Measurements from ENCODE around the gene SORCS2.

Gene SORCS2

DNA sequence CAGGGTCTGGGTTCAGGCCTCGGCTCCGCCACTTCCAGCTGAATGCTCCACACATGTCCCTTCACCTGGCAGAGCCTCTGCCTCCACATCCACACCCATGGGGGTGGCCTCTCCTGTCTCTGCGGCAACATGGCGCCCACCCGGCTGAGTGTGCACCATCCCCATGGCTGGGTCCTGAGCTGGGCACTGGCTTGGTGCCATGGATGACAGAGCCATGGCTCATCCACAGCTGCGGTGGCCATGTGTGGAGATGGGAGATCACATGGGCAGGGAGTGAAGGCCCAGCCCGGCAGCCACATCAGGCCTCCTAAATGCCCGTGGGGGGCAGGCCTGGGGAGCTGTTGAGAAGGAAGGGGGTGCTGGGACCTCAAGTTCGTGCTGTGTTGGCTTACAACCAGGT, 533.6 kb downstream of the SORCS2 start:
- Histone ChIP-seq H3K27me3 (ENCODE audit: low read depth, low read length) (no peaks in the 10 kb centered on the region), H3K4me1 (ENCODE audit: low read length) (no peaks in the 10 kb centered on the region), H3K4me2 (ENCODE audit: low read length) (no peak overlapping the region), H3K27ac (ENCODE audit: low read length) (no peak overlapping the region), H2AFZ (ENCODE audit: low read depth, low read length) (no peak overlapping the region), H3K36me3 (replicated peaks; ENCODE audit: low read depth, low read length) (no peaks in the 10 kb centered on the region), H3K79me2 (ENCODE audit: low read length) (no peaks in the 10 kb centered on the region), H3K9ac (ENCODE audit: low read length) (no peak overlapping the region), H3K4me3 (ENCODE audit: low read length) (no peak overlapping the region), H3K9me3 (ENCODE audit: insufficient read depth, low read length) (no peaks in the 10 kb centered on the region), H4K20me1 (ENCODE audit: insufficient read depth, low read length) (no peaks in the 10 kb centered on the region)
- TF ChIP-seq EZH2phosphoT487 (IDR thresholded peaks at IDR 0.05; ENCODE audit: low read depth): no peak
- TF ChIP-seq, protein P1, sequence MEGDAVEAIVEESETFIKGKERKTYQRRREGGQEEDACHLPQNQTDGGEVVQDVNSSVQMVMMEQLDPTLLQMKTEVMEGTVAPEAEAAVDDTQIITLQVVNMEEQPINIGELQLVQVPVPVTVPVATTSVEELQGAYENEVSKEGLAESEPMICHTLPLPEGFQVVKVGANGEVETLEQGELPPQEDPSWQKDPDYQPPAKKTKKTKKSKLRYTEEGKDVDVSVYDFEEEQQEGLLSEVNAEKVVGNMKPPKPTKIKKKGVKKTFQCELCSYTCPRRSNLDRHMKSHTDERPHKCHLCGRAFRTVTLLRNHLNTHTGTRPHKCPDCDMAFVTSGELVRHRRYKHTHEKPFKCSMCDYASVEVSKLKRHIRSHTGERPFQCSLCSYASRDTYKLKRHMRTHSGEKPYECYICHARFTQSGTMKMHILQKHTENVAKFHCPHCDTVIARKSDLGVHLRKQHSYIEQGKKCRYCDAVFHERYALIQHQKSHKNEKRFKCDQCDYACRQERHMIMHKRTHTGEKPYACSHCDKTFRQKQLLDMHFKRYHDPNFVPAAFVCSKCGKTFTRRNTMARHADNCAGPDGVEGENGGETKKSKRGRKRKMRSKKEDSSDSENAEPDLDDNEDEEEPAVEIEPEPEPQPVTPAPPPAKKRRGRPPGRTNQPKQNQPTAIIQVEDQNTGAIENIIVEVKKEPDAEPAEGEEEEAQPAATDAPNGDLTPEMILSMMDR (IDR thresholded peaks at IDR 0.05; ENCODE audit: low read depth, low read length): no peak

DNA sequence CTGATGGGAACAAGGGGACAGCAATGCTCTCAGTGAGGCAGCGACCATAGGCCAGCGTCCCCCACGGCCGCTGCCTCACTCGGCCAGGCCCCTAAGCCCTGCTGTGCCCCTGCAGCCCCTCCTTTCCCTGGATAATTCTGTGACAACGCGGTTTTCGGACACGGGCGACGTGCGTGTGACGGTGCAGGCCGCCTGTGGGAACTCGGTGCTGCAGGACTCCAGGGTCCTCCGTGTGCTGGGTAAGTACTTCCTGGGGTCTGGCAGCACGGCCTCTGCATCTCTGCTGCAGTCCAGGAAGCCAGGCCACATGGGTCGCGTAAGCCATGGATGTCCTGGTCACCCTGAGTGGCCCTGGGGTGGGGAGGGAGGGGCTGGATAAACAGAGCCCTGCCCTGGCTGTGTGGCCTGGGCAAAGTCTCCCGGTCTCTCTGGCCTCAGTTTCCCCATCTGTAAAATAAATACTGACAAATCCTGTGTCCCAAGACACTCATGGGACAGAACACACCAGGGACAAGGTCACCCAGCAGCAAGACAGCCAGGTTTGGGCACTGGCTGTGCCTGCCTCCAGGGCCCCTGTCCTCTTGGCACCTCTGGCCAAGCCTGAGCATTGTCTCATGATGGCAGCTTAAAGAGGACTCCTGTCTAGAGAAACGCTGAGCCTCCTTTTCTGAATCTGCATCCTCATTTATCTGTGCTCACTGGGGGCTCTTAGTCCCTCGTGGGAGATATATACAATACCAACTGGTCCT, 534.5 kb downstream of the SORCS2 start:
- no peak overlapping the region for H3K9ac ChIP-seq (ENCODE audit: low read length)
- H2AFZ ChIP-seq (ENCODE audit: low read depth, low read length): no peak overlapping the region
- H3K4me2 ChIP-seq (ENCODE audit: low read length): no peak overlapping the region
- H3K4me1 ChIP-seq (ENCODE audit: low read length): no peaks in the 10 kb centered on the region
- no peaks in the 10 kb centered on the region for H3K36me3 ChIP-seq (replicated peaks; ENCODE audit: low read depth, low read length)
- no peak overlapping the region for H3K4me3 ChIP-seq (ENCODE audit: low read length)
- H3K27ac ChIP-seq (ENCODE audit: low read length): no peak overlapping the region
- TF ChIP-seq EZH2phosphoT487 (IDR thresholded peaks at IDR 0.05; ENCODE audit: low read depth): no peak
- TF ChIP-seq, protein P1 (IDR thresholded peaks at IDR 0.05; ENCODE audit: low read depth, low read length): no peak
- no peaks in the 10 kb centered on the region for H4K20me1 ChIP-seq (ENCODE audit: insufficient read depth, low read length)
- H3K27me3 ChIP-seq (ENCODE audit: low read depth, low read length): no peaks in the 10 kb centered on the region
- H3K9me3 ChIP-seq (ENCODE audit: insufficient read depth, low read length): no peaks in the 10 kb centered on the region
- H3K79me2 ChIP-seq (ENCODE audit: low read length): no peaks in the 10 kb centered on the region

DNA sequence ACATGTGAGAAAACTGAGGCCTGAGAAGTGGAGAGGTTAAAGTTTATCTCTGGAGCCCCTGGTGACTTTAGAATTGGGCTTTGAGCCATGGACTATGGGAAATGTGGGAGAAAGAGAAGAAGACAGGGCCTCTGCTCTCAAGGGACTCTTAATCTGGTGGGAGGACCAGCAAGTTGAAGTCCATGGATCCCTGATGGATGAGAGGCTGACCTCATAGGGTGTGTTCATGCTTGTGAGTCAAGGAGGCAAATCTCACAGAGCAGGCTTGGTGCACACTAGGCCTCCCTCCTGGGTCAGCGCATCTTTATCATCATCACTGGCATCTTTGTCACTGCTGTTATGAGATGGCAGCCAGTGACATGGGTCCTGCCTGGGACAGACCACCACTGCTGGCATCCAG, 535.4 kb downstream of the SORCS2 start:
- no peak overlapping the region for H2AFZ ChIP-seq (ENCODE audit: low read depth, low read length)
- no peak overlapping the region for H3K4me2 ChIP-seq (ENCODE audit: low read length)
- no peaks in the 10 kb centered on the region for H3K36me3 ChIP-seq (replicated peaks; ENCODE audit: low read depth, low read length)
- H3K4me3 ChIP-seq (ENCODE audit: low read length): no peak overlapping the region
- H3K79me2 ChIP-seq (ENCODE audit: low read length): no peaks in the 10 kb centered on the region
- H3K27me3 ChIP-seq (ENCODE audit: low read depth, low read length): no peaks in the 10 kb centered on the region
- no peaks in the 10 kb centered on the region for H4K20me1 ChIP-seq (ENCODE audit: insufficient read depth, low read length)
- H3K27ac ChIP-seq (ENCODE audit: low read length): no peak overlapping the region
- no peaks in the 10 kb centered on the region for H3K9me3 ChIP-seq (ENCODE audit: insufficient read depth, low read length)
- TF ChIP-seq, protein P1 (IDR thresholded peaks at IDR 0.05; ENCODE audit: low read depth, low read length): no peak
- no peak for TF ChIP-seq EZH2phosphoT487 (IDR thresholded peaks at IDR 0.05; ENCODE audit: low read depth)
- no peaks in the 10 kb centered on the region for H3K4me1 ChIP-seq (ENCODE audit: low read length)
- no peak overlapping the region for H3K9ac ChIP-seq (ENCODE audit: low read length)

DNA sequence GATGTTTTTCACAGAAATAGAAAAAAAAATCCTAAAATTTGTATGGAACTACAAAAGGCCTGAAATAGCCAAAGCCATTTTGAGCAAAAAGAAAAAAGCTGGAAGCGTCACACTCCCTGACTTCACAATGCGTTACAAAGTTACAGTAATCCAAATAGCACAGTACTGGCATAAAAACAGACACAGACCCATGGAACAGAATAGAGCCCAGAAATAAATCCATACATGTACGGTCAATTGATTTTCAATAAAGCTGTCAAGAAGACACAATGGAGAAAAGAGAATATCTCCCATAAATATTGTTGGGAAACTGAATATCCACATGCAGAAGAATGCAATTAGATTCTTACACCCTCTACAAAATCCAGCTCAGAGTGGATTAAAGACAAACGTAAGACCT, 539.1 kb downstream of the SORCS2 start:
- Histone ChIP-seq H4K20me1 (ENCODE audit: insufficient read depth, low read length) (no peaks in the 10 kb centered on the region), H3K27ac (ENCODE audit: low read length) (no peak overlapping the region), H3K36me3 (replicated peaks; ENCODE audit: low read depth, low read length) (no peaks in the 10 kb centered on the region), H3K4me3 (ENCODE audit: low read length) (no peak overlapping the region), H3K9ac (ENCODE audit: low read length) (no peak overlapping the region), H3K79me2 (ENCODE audit: low read length) (no peaks in the 10 kb centered on the region), H2AFZ (ENCODE audit: low read depth, low read length) (no peak overlapping the region), H3K4me1 (ENCODE audit: low read length) (no peaks in the 10 kb centered on the region), H3K27me3 (ENCODE audit: low read depth, low read length) (no peaks in the 10 kb centered on the region), H3K4me2 (ENCODE audit: low read length) (no peak overlapping the region), H3K9me3 (ENCODE audit: insufficient read depth, low read length) (no peaks in the 10 kb centered on the region)
- TF ChIP-seq, protein P1 (IDR thresholded peaks at IDR 0.05; ENCODE audit: low read depth, low read length): no peak
- no peak for TF ChIP-seq EZH2phosphoT487 (IDR thresholded peaks at IDR 0.05; ENCODE audit: low read depth)
